Left lung (tissue), 10 donors: Measurements from ENCODE around the gene OSBPL8. TPM values are rescaled to one million over a fixed set of nuclear protein-coding genes. Genes with fewer than 3 reads are reported as not detected.
A peak's percentile ranks its signal among the peaks of the same experiment; 100 is the strongest.

Experiments
- ATAC-seq: fragments of 200-7000 bp; cut with Tn5 transposase; one replicate; pipeline ENCODE4 v1.9.1; 2020; ENCODE audit warnings: moderate library complexity
- DNase-seq, 4 donors: peaks; one replicate each; pipeline ENCODE4 v3.0.0-alpha.2; 2013 to 2020
- H3K27ac ChIP-seq, 2 donors: fragments of 200-600 bp; sonication (generic) in 1 of 2; one replicate each; pipeline versions ENCODE4 v1.5.0 to v1.8.0; 2020 to 2021
- H3K27me3 ChIP-seq, 2 donors: fragments of 200-600 bp; sonication (generic) in 1 of 2; one replicate each; pipeline versions ENCODE4 v1.5.0 to v1.8.0; 2020 to 2021
- H3K36me3 ChIP-seq, 2 donors: fragments of 200-600 bp; sonication (generic) in 1 of 2; one replicate each; pipeline versions ENCODE4 v1.5.0 to v1.8.0; 2020 to 2021
- H3K4me1 ChIP-seq, 2 donors: fragments of 200-600 bp; one replicate each; pipeline ENCODE4 v1.8.0; 2021
- H3K4me3 ChIP-seq, 2 donors: fragments of 200-600 bp; sonication (generic) in 1 of 2; one replicate each; pipeline versions ENCODE4 v1.5.0 to v1.8.0; 2020 to 2021; ENCODE audit warnings: mild to moderate bottlenecking in 1 of 2
- H3K9me3 ChIP-seq, 2 donors: fragments of 200-600 bp; sonication (generic) in 1 of 2; one replicate each; pipeline versions ENCODE4 v1.5.0 to v1.8.0; 2020 to 2021
- CTCF ChIP-seq, 2 donors: fragments of 200-600 bp; sonication (generic) in 1 of 2; IDR thresholded peaks; one replicate each; pipeline versions ENCODE4 v1.5.0 to v1.8.0; 2021; ENCODE audit warnings: antibody characterized with exemption in 2 of 2
- intact Hi-C, 2 donors: fragments of 100-400 bp; cut with DNase I; formaldehyde crosslinking; loops; one replicate each; pipeline versions ENCODE4 v1.11.2 to v1.14.2; 2022
- polyA plus RNA-seq, 6 donors: library from polyadenylated mRNA; unstranded; fragments of 120-200 nt; gene quantifications; one replicate each; pipeline ENCODE4 v1.2.1, GENCODE V29; 2013; ENCODE audit not compliant: insufficient read length in 6 of 6
- total RNA-seq, 2 donors: library from RNA; stranded (reverse); fragmentation: NEBNext Ultra II Directional; extraction: Animal tissue kit (Norgen Biotek cat#: 25700); gene quantifications; one replicate each; pipeline ENCODE4 v1.2.1, GENCODE V29; 2021
- donor health status: DM: no; HTN: yes; CAD: no.
- donor health status: DM: no; HTN: no; CAD: no.

OSBPL8 gene
- total and polyA plus RNA-seq, 8 donors: 53.9 to 100 (median 62.5) TPM

GRCh38 chr12:76531056-76531455 lies 28.5 kb downstream of the OSBPL8 start:
- peaks cover 0 to 21% of the 10 kb centered on the region in 2 donors for H3K4me1 ChIP-seq
- DNase-seq (no peak), ATAC-seq (no peak)
- intact Hi-C loops: no loop called here
- TF ChIP-seq CTCF (IDR thresholded peaks at IDR 0.05): no peak
- no peaks in the 10 kb centered on the region for H3K36me3 ChIP-seq
- H3K4me3 ChIP-seq: no peak overlapping the region
- no peaks in the 10 kb centered on the region for H3K27me3 ChIP-seq
- no peak overlapping the region for H3K27ac ChIP-seq
- no peaks in the 10 kb centered on the region for H3K9me3 ChIP-seq

GRCh38 chr12:76530516-76530915 lies 29.1 kb downstream of the OSBPL8 start:
- peaks cover 0 to 21% of the 10 kb centered on the region in 2 donors for H3K4me1 ChIP-seq
- no peak for ATAC-seq
- H3K27ac ChIP-seq: no peak overlapping the region
- no peak overlapping the region for H3K4me3 ChIP-seq
- no peaks in the 10 kb centered on the region for H3K36me3 ChIP-seq
- intact Hi-C loops: no loop called here
- no peaks in the 10 kb centered on the region for H3K27me3 ChIP-seq
- H3K9me3 ChIP-seq: no peaks in the 10 kb centered on the region
- no peak for DNase-seq
- no peak for TF ChIP-seq CTCF (IDR thresholded peaks at IDR 0.05)

- DNase-seq: no peak
- H3K36me3 ChIP-seq: no peaks in the 10 kb centered on the region
- peaks cover 0 to 20% of the 10 kb centered on the region in 2 donors for H3K4me1 ChIP-seq
- intact Hi-C loops: no loop called here
- no peak overlapping the region for H3K4me3 ChIP-seq
- no peak for ATAC-seq
- H3K27me3 ChIP-seq: no peaks in the 10 kb centered on the region
- no peak overlapping the region for H3K27ac ChIP-seq
- no peak for TF ChIP-seq CTCF (IDR thresholded peaks at IDR 0.05)
- no peaks in the 10 kb centered on the region for H3K9me3 ChIP-seq
Observed at GRCh38 chr12:76529226-76529918, 30.2 kb downstream of the OSBPL8 start.

GRCh38 chr12:76523408-76523807 lies 36.2 kb downstream of the OSBPL8 start:
- TF ChIP-seq CTCF (IDR thresholded peaks at IDR 0.05): no peak
- H3K27ac ChIP-seq: no peak overlapping the region
- no peak overlapping the region for H3K4me3 ChIP-seq
- peaks cover 0 to 1% of the 10 kb centered on the region in 2 donors for H3K9me3 ChIP-seq
- H3K36me3 ChIP-seq: no peaks in the 10 kb centered on the region
- H3K4me1 ChIP-seq: peaks cover 0 to 7% of the 10 kb centered on the region in 2 donors
- intact Hi-C loops: no loop called here
- no peaks in the 10 kb centered on the region for H3K27me3 ChIP-seq
- ATAC-seq: no peak
- DNase-seq: no peak

GRCh38 chr12:76520348-76520747 lies 39.2 kb downstream of the OSBPL8 start:
- Histone ChIP-seq H3K27me3 (no peaks in the 10 kb centered on the region), H3K4me3 (no peak overlapping the region), H3K9me3 (peaks cover 0 to 1% of the 10 kb centered on the region in 2 donors), H3K4me1 (peaks cover 0 to 10% of the 10 kb centered on the region in 2 donors), H3K36me3 (no peaks in the 10 kb centered on the region), H3K27ac (peak overlapping the region in 1 of 2 donors; percentile 72)
- ATAC-seq (no peak), DNase-seq (no peak)
- TF ChIP-seq CTCF (IDR thresholded peaks at IDR 0.05): no peak
- intact Hi-C loops: no loop called here
